ENCODE results near the gene ERG.

Gene ERG

DNA sequence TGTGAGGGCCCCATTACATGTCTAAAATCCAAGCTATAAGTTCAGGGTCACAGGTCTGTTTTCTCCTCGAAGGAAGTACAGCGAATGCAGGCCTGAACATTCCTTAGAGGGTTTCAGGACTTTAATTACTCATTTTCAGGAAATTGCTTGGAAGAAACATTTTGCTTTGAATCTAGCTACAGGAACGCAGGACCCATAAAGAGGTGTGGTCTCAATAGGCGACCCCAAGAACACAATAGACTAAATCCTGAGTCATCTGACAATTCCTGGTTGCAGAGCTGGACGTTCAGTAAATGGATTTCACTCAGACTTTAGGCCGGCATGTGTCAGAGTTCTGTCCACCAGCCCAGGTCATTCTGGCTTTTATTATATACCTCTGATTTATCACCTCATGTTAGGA, 1.0 kb upstream of the ERG start:
- DNase-seq (ENCODE audit: low read depth in 2 of 2) = no peak

DNA sequence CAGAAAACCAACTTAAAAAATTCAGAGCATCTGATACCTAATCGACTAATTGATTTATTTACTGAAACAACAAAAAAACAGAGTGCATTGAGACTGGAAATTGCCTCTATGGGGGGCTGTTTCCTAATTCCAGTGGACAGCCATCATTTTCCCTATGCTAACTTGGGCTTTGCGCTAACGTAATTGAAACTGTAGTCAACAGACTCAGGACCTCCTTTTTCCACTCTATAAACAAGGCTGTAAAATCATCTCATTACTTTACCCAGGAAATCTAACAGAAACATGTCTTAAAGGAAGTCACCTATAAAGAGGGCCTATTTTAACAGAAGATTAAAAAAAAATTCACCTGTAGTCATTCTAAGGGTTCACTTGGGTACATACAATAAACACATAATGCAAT, 2.1 kb downstream of the ERG start:
- DNase-seq (ENCODE audit: low read depth in 2 of 2) = no peak

DNA sequence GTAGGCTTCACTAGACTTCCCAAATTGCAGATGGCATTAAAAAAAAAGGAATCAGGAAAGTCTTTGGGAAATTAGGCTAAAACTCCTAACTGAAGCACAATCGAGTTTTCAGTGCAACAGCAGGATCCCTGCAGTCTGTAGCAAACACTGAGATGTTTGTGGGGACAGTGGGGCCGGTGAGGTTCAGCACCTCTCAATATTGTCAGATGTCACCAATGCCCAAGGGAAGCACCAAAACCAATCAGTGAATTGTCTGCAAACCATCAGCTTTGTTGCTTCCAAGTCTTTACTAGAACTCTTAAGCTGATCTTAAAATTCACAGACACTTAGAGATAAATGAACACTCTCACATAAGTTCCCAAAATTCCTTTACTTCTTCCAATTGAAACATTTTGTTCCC, 2.6 kb downstream of the ERG start:
- no peak for DNase-seq (ENCODE audit: low read depth in 2 of 2)

DNA sequence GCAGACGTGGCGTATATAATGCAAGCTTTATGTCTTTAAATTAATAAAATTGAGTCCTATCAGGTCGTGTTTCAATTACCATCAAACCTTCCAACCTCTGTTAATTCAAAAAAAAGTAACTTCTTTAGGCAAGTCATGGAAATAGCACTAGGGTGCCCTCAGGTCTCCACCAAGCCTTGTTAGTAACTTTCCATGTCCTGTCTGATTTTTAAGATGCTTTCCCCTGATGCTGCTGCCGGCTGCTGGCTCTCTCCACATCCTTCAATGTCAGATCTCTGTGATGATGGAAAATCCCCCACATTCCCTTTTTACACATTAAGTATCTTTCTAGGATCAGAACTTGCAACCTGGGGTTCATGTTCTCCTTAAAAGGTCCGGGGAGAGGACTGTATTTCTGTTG, 3.0 kb downstream of the ERG start:
- DNase-seq (ENCODE audit: low read depth in 2 of 2) = no peak

DNA sequence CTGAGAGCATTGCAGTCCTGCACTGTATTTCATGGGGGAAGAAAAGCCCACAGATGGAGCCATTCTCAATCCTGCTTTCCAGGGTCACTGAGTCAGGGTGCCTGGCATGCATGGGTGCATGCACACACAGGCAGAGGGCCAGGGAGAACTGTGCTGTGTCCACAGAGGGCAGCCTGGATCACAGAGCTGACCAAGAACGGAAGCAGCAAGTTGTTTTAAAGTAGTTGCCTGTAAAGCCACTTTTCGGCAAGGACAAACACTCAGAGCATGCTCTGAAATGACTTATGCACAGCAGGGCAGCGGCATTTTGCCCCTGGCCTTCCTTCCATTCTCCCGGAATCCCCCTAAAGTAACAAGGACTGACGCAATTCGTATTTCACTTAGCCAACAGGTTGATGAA, 3.6 kb downstream of the ERG start:
- no peak for DNase-seq (ENCODE audit: low read depth in 2 of 2)

DNA sequence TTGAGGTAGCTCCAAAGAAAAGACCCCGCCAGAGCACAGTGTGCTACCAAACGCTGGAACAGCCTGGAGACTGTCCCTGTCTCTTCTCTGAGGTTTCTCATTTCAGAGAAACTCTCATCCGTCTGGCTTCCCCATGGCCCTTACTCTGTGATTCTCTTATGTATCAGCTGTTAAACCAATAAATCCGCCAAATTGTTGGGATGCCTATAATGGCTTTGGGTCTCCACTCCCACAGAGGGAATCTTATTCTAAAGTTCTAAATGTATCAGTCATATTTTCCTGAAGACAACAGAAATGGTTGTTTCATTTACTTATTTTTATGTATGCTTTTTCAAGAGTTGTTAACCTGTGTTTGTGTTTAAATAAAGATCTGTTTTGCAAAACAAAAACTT, 4.0 kb downstream of the ERG start:
- no peak for DNase-seq (ENCODE audit: low read depth in 2 of 2)

- DNase-seq (ENCODE audit: low read depth in 2 of 2) = no peak
Observed at GRCh38 chr21:38493549-38494250, 4.6 kb downstream of the ERG start.

DNA sequence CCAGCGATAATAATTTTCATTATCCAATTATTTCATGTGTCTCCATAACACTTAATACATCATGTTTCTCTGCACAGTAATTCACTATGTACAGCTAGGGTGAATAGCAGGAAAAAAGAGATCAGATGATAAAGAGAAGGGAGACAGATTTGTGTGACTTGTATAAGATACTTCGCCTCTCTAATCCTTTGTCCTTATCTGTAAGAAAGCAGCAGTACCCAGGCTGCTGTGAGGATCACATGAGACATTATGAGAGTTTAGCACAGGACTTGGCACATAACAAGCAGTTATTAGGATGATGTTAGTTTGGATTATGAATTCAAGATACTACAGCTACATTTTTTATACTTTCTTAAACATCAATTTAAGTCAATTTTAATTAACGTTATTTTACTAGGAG, 6.3 kb downstream of the ERG start:
- DNase-seq (ENCODE audit: low read depth in 2 of 2) = no peak

GRCh38 chr21:38491536-38491935, 6.7 kb downstream of the ERG start:
- no peak for DNase-seq (ENCODE audit: low read depth in 2 of 2)

DNA sequence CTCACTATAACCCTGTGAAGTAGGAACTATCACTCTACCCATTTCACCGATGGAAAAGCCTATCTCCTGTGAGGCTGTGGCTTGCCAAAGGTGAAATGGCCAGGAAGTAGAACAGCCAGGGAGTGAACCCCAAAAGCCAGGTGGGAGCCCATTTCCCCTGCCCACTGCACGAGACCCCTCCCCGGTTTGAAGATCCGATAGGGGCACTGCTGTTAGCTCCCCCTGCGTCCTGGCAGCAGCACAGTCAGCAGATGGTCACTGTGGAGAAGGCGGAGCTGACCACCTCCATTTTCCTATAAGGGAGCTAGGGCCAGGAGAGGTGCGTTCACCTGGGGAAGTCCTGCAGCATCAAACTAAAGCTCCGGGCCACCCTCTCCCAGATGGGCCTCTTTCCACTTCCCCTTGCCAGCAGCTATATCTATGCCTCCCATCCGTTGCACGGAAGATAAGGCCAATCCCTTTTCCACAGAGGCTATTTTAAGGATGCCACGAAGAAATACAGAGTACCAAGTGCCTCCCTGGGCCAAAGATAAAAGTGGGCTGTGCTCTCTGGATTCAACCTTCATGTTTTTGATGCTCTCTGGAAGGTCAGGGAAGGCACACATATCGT, 7.8 kb downstream of the ERG start:
- no peak for DNase-seq (ENCODE audit: low read depth in 2 of 2)

DNA sequence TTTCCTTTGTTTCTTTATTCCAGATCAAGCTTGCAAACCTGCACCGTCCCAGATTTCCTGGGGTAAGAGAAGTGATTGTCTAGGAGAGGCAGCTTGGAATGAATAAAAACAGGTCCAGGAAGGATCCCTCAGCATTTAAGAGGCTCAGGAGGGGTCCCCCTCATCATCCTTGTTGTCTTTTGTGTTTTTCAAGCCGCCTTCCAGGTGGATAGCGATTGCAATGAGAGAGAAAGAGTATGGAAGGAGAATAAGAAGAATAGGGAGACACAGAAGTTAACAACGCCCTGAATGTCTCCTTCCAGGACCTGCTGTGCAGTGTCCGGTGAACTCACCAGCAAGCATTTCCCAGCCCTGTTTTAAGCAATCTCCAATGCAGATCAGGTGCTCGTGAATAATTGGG, 8.5 kb downstream of the ERG start:
- DNase-seq (ENCODE audit: low read depth in 2 of 2) = no peak

- no peak for DNase-seq (ENCODE audit: low read depth in 2 of 2)
Observed at GRCh38 chr21:38489271-38489652, 9.0 kb downstream of the ERG start.

DNA sequence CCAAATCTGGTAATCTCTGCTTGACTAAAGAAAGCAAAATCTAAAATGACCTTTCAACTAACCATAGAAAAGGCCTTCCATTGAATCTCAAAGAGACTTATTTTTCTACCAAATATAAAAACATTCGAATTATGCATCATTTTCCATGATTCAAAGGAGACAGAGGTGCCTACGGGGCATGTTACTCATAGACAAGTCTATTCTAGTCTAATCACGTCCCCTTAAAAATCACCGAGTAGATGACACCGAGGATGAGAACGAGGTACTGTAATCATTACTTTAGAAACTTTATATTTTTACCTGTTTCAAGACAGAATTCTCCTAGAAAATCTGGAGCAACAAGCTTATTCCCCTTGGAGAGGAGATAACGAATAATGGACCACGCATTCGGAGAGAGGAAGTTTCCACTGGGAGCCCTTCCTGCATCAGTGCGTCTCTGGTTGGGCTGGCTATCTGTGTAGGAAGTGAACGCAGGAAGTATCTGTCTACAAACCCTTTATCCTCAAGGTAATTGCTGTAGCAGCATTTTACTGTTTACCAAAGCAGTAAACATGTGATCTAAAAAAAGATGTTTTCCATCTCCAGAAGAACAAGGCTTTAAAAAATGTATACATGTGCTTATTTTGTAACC, 9.5 kb downstream of the ERG start:
- DNase-seq (ENCODE audit: low read depth in 2 of 2) = no peak

- DNase-seq (ENCODE audit: low read depth in 2 of 2) = no peak
Observed at GRCh38 chr21:38487901-38488639, 10.2 kb downstream of the ERG start.

GRCh38 chr21:38486706-38487105, 11.6 kb downstream of the ERG start:
- DNase-seq (ENCODE audit: low read depth in 2 of 2) = no peak

GRCh38 chr21:38486221-38486620, 12.1 kb downstream of the ERG start:
- DNase-seq (ENCODE audit: low read depth in 2 of 2) = no peak

DNA sequence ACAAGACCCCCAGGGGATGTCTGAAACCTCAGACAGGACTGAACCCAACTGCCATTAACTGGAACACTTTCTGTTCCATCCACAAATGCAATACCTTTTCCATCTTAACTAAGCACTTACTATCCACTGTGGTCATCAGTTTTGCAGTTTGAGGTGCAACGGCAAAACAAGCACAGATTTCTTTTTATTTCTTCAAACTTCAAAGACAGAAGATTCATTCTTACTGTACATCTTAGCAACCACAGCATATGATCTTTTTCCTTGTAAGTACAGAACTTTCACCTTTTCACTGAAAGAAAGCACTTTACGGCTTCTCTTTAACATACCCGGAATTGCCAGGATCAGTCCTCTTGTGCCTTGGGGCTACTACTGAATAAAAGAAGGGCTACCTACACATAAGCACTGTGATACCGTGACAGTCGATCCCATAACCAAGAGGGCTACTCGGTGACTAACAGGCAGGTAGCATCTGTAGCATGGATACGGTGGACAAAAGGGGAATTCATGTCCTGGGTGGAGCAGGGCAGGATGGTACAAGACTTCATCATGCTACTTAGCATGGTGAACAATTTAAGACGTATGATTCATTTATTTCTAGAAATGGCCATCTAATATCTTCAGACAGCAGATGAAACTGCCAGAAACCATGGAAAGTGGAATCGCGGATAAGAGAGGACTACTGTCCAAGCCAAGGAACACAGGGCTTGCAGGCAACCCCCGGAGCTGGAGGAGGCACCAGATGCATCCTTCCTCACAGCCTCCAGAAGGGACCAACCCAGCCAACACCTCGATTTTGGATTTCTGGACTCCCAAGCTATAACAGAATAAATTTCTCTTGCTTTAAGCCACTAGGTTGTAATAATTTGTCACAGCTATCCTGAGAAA, 18.4 kb downstream of the ERG start:
- DNase-seq (ENCODE audit: low read depth in 2 of 2) = no peak

DNA sequence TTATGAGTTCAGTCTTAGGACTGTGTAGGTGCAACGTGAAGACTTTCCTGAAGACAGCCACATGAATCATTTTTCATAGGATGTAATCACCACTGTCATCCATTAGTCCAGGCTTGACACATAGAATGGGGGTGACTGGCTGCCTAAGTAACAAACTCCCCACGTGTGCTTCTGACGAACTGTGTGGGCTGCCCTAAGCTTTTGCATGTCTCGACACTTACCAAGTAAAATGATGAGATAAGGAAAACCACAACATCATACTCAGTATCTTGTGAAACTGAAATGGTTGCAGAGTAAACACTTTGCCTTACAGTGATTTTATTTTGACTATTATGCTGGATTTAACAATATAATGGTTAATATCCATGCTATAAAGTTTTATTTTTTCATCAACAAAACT, 19.5 kb downstream of the ERG start:
- DNase-seq (ENCODE audit: low read depth in 2 of 2) = no peak

DNA sequence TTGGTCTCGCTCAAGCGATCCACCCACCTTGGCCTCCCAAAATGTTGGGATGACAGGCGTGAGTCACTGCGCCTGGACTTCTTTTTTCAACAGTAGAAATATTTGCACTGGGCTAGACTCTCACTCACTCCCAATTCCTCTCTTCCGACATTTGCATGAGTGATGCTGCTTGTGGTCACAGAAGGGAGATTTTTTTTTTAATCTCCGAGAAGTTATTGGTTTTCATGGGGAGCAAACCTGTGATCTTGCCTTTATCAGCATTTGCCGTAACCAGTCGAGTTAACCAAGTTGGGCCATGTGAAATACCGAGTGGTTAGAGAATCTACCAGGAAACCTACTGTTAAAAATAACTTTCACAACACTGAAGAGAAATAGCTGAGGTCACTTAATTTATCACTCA, 21.1 kb downstream of the ERG start:
- no peak for DNase-seq (ENCODE audit: low read depth in 2 of 2)

- no peak for DNase-seq (ENCODE audit: low read depth in 2 of 2)
Observed at GRCh38 chr21:38476385-38476784, 21.9 kb downstream of the ERG start.

DNA sequence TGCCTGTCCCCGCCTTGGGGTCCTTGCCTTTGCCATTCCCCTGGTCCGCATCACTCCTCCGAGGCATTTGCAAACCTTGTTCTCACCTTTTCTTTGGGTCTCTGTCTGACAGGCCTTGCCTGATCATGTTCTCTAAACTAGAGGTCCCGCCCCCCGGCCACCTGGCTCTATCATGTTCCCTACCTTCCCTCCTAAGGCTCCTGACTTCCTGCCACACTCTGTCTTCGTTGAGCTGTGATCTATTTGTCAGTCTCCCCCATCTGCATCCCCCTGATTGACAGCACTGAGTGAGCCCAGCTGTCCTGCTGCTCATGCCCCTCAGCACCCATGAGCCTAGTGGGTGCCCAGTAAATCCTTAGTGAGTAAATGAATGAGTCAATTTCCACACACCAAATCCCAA, 22.8 kb downstream of the ERG start:
- no peak for DNase-seq (ENCODE audit: low read depth in 2 of 2)

DNA sequence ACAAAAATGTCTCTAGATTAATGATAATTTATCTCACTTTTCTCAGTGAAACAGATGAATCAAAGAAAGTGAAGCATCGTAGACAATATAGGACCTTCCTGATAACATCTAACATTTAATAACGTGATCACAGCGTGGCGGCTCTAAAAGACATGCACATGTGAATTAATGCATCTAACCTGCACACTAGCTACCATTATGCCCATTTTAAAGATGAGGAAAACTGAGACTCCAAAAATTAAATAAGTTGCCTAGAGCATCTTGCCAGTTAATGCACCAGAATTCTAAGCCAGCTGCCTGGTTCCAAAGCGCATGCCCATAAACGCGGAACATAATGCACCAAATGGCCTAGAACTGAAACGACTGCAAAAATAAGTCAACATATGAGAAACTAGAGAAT, 23.5 kb downstream of the ERG start:
- no peak for DNase-seq (ENCODE audit: low read depth in 2 of 2)

All from stimulated activated CD4-positive, alpha-beta T cell treated with anti-CD3 and anti-CD28 coated beads, Interleukin-12 subunit alpha, Interleukin-12 subunit beta, amount 100 ng/mL, for 24 hours (primary cell).